Karpas-422 (cell line): Measurements from ENCODE around the gene NTRK3. TPM values are rescaled to one million over a fixed set of nuclear protein-coding genes. Genes with fewer than 3 reads are reported as not detected.

Experiments
- DNase-seq: peaks from one replicate; pipeline ENCODE4 v3.0.0-alpha.2; 2015
- H2AFZ ChIP-seq: fragments of 200-600 bp; sonication (generic); 2 replicates; pipeline ENCODE4 v1.6.1; 2014; ENCODE audit warnings: antibody characterized with exemption, low read length, mixed read lengths
- H3K27ac ChIP-seq: fragments of 200-600 bp; sonication (generic); 2 replicates; pipeline ENCODE4 v1.5.1; 2014; ENCODE audit warnings: mild to moderate bottlenecking, low read length, moderate library complexity
- H3K27me3 ChIP-seq: fragments of 200-600 bp; sonication (generic); 2 replicates; pipeline ENCODE4 v1.6.1; 2014; ENCODE audit warnings: low read length, mixed read lengths
- H3K36me3 ChIP-seq: fragments of 200-600 bp; sonication (generic); 2 replicates; pipeline ENCODE4 v1.6.1; 2014; ENCODE audit warnings: low read length, mixed read lengths; ENCODE audit not compliant: insufficient read depth
- H3K4me1 ChIP-seq: fragments of 200-600 bp; sonication (generic); 2 replicates; pipeline ENCODE4 v1.6.1; 2014; ENCODE audit warnings: mild to moderate bottlenecking, low read length, mixed read lengths
- H3K4me2 ChIP-seq: fragments of 200-600 bp; sonication (generic); 2 replicates; pipeline ENCODE4 v1.6.1; 2014; ENCODE audit warnings: low read length, low read depth, mild to moderate bottlenecking; ENCODE audit not compliant: poor library complexity, severe bottlenecking
- H3K4me3 ChIP-seq: fragments of 200-600 bp; sonication (generic); 2 replicates; pipeline ENCODE4 v1.5.1; 2014; ENCODE audit warnings: mild to moderate bottlenecking, antibody characterized with exemption, low read length, mixed read lengths
- H3K79me2 ChIP-seq: fragments of 200-600 bp; sonication (generic); 2 replicates; pipeline ENCODE4 v1.6.1; 2014; ENCODE audit warnings: mild to moderate bottlenecking, low read length, mixed read lengths
- H3K9ac ChIP-seq: fragments of 200-600 bp; sonication (generic); 2 replicates; pipeline ENCODE4 v1.6.0; 2014; ENCODE audit warnings: low read length
- H3K9me2 ChIP-seq: fragments of 200-600 bp; sonication (generic), shearing (Covaris generic); replicated peaks from 2 replicates; pipeline ENCODE4 v1.6.0; 2014; ENCODE audit warnings: mild to moderate bottlenecking, low read length, moderate library complexity; ENCODE audit not compliant: insufficient read depth
- H3K9me3 ChIP-seq: fragments of 300-700, 200-600 bp; sonication (generic); 2 replicates; pipeline ENCODE4 v1.6.1; 2014; ENCODE audit warnings: low read length, mixed read lengths
- H4K20me1 ChIP-seq: fragments of 200-600 bp; sonication (generic); 2 replicates; pipeline ENCODE4 v1.6.1; 2014; ENCODE audit warnings: mild to moderate bottlenecking, antibody characterized with exemption, low read length, low read depth; ENCODE audit not compliant: insufficient read depth
- total RNA-seq: library from RNA; depleted of rRNA; stranded (reverse); fragments of >200 nt; shearing (Covaris generic); gene quantifications from 2 replicates; pipeline ENCODE4 v1.2.3, GENCODE V29; 2014; ENCODE audit warnings: low replicate concordance

NTRK3 gene
- total RNA-seq, 1 experiment from 2014 or later, result 0.11 TPM

DNA sequence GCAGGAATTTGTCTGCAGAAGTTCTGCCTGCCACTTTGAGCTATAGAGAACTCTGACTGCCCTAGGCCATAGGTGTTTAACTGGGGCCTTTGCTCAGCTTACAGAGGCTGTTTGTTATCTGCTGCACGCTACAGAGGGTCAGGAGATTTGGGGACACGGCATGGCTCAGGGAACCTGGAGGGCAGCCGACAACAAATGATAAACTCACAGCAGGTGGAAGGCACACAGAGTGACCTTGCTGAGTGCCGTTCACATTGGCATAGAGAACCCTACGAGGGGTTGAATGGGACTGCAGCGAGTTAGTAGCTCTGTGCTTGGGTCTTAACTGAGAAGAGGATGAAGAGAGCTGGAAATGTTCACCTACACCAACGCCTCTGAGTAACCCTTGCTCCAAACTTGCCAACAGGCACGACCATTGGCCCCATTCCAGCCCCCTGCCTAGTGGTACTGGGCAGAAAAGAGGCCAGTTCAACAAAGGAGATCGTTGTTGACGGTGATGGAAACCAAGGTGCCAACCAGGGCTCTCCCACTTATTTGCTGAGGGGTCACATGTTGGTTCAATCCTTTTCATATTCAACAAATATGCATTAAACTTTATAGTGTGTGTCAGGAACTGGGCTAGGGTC is 301.1 kb downstream of the NTRK3 start:
- Histone ChIP-seq H2AFZ (no peak overlapping the region), H3K4me3 (no peak overlapping the region), H3K36me3 (no peaks in the 10 kb centered on the region), H4K20me1 (no peaks in the 10 kb centered on the region), H3K9me2 (no peaks in the 10 kb centered on the region), H3K27ac (no peak overlapping the region), H3K79me2 (no peaks in the 10 kb centered on the region), H3K9ac (no peak overlapping the region), H3K4me2 (no peak overlapping the region), H3K4me1 (peaks cover 3% of the 10 kb centered on the region; the same call in 1 of the 2 replicates), H3K9me3 (no peaks in the 10 kb centered on the region), H3K27me3 (no peaks in the 10 kb centered on the region)
- DNase-seq, result no peak

DNA sequence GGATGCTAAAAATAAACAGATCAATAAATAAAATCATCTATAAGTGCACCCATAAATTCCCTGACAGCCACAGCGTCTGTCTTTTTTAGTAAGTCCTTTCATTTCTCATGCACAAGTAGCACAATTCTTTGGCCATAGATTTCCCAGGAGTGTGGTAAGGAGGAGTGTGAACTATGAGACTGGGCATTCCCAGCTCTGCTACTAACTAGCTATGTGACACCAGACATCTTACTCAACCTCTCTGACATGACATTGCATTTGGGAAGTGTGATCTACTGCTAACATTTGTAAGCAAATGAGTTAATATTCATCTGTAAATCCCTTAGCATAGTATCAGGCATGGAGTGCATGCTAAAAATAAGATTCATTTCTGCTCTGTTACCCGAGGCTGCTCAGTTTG is 301.7 kb downstream of the NTRK3 start:
- H3K4me2 ChIP-seq, result no peak overlapping the region
- H3K27ac ChIP-seq, result no peak overlapping the region
- no peak overlapping the region for H3K4me3 ChIP-seq
- DNase-seq, result no peak
- H4K20me1 ChIP-seq, result no peaks in the 10 kb centered on the region
- no peaks in the 10 kb centered on the region for H3K9me2 ChIP-seq
- H3K4me1 ChIP-seq, result peaks cover 3% of the 10 kb centered on the region; the same call in 1 of the 2 replicates
- no peaks in the 10 kb centered on the region for H3K27me3 ChIP-seq
- H3K36me3 ChIP-seq, result no peaks in the 10 kb centered on the region
- no peak overlapping the region for H2AFZ ChIP-seq
- no peaks in the 10 kb centered on the region for H3K9me3 ChIP-seq
- H3K9ac ChIP-seq, result no peak overlapping the region
- no peaks in the 10 kb centered on the region for H3K79me2 ChIP-seq

DNA sequence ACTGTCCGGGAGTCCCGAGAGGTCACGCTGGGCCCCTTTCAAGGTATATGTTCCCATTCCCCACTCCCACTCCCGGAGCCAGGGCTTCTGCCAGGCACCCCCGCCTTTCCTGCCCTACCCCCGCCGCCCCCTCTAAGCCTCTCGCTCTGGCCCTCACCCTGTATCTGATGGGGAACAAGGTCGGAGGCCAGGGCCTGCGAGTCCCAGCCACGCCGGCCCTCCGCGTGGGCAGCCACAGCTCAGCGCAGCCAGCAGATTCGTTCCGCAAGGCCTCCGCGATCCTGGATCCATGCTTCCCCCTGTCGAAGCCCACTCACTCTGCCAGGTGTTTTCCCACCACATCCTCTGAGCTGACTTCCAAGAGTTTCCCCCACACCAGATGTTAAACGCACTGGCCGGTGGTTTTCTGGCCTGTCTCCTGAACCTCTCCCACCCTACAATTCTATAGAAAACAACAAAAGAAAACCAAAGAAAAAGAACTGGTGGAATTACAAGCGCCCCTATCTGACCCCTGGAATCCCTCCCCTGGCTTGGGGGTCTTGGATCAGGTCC is 303.7 kb downstream of the NTRK3 start:
- Histone ChIP-seq H3K9me2 (no peaks in the 10 kb centered on the region), H3K9me3 (no peaks in the 10 kb centered on the region), H3K27ac (no peak overlapping the region), H3K4me1 (peaks cover 3% of the 10 kb centered on the region; the same call in 1 of the 2 replicates), H3K27me3 (no peaks in the 10 kb centered on the region), H3K4me2 (no peak overlapping the region), H3K9ac (no peak overlapping the region), H4K20me1 (no peaks in the 10 kb centered on the region), H3K79me2 (no peaks in the 10 kb centered on the region), H3K4me3 (no peak overlapping the region), H2AFZ (no peak overlapping the region), H3K36me3 (no peaks in the 10 kb centered on the region)
- no peak for DNase-seq

DNA sequence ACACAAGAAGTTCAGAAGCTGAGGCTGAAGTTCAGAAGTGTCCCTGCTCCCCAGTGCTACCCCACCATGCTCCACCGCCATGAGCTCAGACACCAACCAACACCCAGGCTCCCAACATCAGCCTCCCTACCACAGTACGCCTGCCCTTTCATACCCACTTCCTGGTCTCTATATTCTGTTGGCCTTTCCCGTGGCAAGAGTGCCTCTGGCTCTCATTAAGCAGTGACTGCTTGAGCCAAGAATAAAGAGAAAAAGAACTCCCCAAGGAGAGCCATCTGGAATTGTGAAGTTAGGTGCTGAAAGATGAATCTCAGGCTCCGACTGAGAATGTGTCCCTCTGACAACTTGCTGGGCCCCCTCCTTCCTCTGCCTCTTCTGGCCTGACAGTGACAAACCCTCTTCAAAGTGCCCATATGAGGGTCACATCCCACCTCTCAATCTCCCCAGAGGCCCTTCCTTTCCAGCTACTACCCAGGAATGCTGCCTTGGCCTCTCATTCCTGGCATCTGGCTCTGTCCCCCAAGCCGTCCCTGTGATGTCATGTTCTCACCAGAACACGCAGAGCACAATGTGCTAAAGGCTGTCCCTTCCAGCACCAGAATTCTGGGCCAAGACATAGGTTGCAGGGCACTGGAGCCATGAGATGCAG is 306.8 kb downstream of the NTRK3 start:
- H3K4me2 ChIP-seq, result no peak overlapping the region
- no peak overlapping the region for H2AFZ ChIP-seq
- no peak overlapping the region for H3K27ac ChIP-seq
- no peaks in the 10 kb centered on the region for H3K36me3 ChIP-seq
- no peaks in the 10 kb centered on the region for H3K9me3 ChIP-seq
- peaks cover 9% of the 10 kb centered on the region for H3K4me1 ChIP-seq
- H3K9ac ChIP-seq, result no peak overlapping the region
- H4K20me1 ChIP-seq, result no peaks in the 10 kb centered on the region
- DNase-seq, result no peak
- H3K79me2 ChIP-seq, result no peaks in the 10 kb centered on the region
- H3K4me3 ChIP-seq, result no peak overlapping the region
- H3K27me3 ChIP-seq, result no peaks in the 10 kb centered on the region
- no peaks in the 10 kb centered on the region for H3K9me2 ChIP-seq

DNA sequence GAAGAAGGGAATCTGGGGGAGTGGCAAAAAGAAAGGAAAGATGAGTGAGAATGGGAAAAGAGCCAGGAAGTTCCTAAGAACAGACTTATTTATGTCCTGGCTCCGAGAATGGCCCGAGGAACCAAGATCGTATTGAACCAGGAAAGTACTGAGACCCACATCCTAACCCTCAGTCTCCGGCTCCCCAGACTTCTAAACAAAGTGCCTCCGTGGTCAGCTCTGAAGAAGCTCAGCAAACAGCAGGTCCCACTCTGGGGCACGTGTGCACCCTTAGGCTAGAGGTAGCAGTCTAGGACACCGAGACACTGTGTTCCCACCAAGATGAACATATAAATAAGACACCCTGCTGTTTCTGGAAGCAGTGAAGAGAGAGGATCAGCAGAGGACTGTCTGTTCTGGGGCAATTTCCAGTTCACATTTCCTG is 307.4 kb downstream of the NTRK3 start:
- no peaks in the 10 kb centered on the region for H3K9me3 ChIP-seq
- H3K79me2 ChIP-seq, result no peaks in the 10 kb centered on the region
- H3K27ac ChIP-seq, result no peak overlapping the region
- no peaks in the 10 kb centered on the region for H3K9me2 ChIP-seq
- no peak overlapping the region for H3K4me3 ChIP-seq
- no peak overlapping the region for H3K9ac ChIP-seq
- peaks cover 12% of the 10 kb centered on the region for H3K4me1 ChIP-seq
- no peaks in the 10 kb centered on the region for H3K36me3 ChIP-seq
- H3K27me3 ChIP-seq, result no peaks in the 10 kb centered on the region
- H2AFZ ChIP-seq, result no peak overlapping the region
- no peak overlapping the region for H3K4me2 ChIP-seq
- no peak for DNase-seq
- H4K20me1 ChIP-seq, result no peaks in the 10 kb centered on the region

DNA sequence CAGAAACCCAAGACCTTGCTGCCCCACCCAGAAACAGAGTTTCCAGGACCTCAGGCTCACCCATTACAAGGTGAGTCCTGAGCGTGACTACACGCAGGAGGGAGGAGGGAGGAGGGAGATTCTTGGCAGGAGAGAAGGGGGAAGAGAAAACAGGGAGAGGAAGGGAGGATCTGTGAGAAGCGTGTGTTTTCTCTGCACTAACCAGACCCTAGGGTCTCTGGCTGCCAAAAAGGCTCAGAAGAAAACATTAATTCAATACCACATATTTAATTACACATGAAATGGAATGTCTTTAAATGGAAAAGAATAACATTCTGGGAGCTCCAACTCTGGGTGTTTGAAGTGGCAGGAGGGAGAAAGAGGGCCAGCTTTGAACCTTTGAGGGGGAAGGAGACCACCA is 309.0 kb downstream of the NTRK3 start:
- Histone ChIP-seq H3K9me2 (no peaks in the 10 kb centered on the region), H3K4me3 (no peak overlapping the region), H3K27ac (no peak overlapping the region), H3K79me2 (no peaks in the 10 kb centered on the region), H3K9ac (no peak overlapping the region), H2AFZ (no peak overlapping the region), H3K4me2 (no peak overlapping the region), H4K20me1 (no peaks in the 10 kb centered on the region), H3K36me3 (no peaks in the 10 kb centered on the region), H3K9me3 (no peaks in the 10 kb centered on the region), H3K27me3 (no peaks in the 10 kb centered on the region), H3K4me1 (peaks cover 12% of the 10 kb centered on the region)
- no peak for DNase-seq

DNA sequence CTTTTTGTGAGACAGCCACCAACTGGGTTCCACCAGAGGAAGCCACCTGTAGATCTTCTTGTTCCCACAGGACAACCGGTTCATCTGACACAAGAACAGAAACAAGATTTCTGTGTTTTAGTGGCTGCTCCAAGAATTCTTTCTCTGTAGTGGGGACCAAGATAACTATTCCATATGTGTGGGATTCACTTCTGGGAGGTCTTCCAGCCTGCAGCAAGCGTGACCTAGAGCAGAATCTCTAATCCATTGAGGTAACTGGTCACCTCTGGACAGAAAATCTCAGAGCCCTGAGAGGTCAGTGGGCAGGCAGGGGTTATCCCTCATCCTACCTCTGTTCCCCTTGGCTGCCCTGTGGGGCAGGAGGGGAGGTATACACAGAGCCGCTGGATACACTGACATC is 311.3 kb downstream of the NTRK3 start:
- Histone ChIP-seq H3K36me3 (no peaks in the 10 kb centered on the region), H3K4me3 (no peak overlapping the region), H3K9me3 (no peaks in the 10 kb centered on the region), H2AFZ (no peak overlapping the region), H3K4me1 (peaks cover 20% of the 10 kb centered on the region), H3K27ac (no peak overlapping the region), H3K79me2 (no peaks in the 10 kb centered on the region), H3K4me2 (no peak overlapping the region), H4K20me1 (no peaks in the 10 kb centered on the region), H3K9me2 (no peaks in the 10 kb centered on the region), H3K27me3 (no peaks in the 10 kb centered on the region), H3K9ac (peak overlapping the region; percentile 47; the same call in 1 of the 2 replicates)
- no peak for DNase-seq

DNA sequence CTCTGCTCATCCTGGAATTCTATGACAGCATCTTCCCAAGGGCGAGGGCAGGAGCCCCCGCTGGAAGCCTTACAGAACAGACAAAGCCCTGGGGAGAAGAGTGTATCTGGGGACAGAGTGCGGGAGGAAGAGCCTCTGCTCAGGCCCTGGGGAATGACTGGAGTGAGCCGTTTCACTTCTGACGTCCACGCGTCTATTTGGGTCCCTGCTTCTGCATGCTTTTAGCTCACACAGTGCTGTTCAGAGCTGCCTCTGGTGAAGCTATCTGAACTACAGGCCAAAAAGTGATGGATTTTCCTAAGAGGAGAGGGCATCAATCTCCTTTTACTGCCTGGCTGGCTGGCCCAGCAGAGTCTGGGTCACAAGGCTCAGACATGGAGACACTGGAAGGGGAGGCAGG is 311.8 kb downstream of the NTRK3 start:
- Histone ChIP-seq H2AFZ (no peak overlapping the region), H3K9ac (peak overlapping the region; percentile 47; the same call in 1 of the 2 replicates), H4K20me1 (no peaks in the 10 kb centered on the region), H3K9me3 (no peaks in the 10 kb centered on the region), H3K4me1 (peaks cover 25% of the 10 kb centered on the region), H3K79me2 (no peaks in the 10 kb centered on the region), H3K27me3 (no peaks in the 10 kb centered on the region), H3K4me2 (no peak overlapping the region), H3K27ac (no peak overlapping the region), H3K36me3 (no peaks in the 10 kb centered on the region), H3K9me2 (no peaks in the 10 kb centered on the region), H3K4me3 (no peak overlapping the region)
- peak; percentile 67 for DNase-seq
